ENCODE results near the gene MICALL1.

Gene MICALL1

DNA sequence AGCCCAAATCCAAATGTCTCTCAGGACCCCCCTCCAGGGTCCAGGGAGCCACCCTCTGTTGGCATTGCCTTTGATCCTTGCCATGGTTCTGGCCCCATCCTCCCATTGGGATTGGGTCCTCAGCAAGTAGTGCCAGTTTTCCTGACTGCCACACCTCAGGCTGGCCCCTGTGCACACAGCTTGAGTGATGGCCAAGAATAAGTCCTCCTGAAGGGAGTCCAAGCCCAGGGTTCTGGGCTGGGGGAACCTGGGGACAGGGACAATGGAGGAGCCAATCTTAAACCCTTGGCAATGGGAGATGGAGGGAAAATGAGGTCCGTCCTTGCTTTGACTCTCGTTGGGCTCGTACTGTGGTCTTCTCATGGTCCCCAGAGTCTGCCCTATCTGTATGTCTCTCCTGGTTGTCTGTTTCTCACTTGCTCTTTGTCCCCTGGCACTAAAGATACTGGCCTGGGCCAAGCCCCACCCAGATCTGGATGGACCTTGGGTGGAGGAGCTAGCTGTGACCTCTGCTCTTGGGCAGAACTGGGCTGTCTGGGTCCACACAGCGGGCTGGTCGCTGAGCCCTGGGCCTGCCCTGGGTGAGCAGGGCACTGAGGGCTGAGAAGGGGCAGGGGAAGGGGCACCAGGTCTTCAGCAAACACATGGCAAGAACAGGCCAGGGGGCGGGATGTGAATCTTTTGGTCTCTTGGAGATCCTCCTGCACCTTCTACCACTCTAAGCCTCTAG lies 75.3 kb downstream of the MICALL1 start:
- H3K27me3 ChIP-seq (ENCODE audit: low read depth, low read length) = no peaks in the 10 kb centered on the region
- peak overlapping the region; percentile 8 for H3K27ac ChIP-seq (ENCODE audit: low read length)
- peak overlapping the region in 1 of 2 donors; percentile 34 for H3K4me3 ChIP-seq (ENCODE audit: low read depth in 1 of 2, low read length in 2 of 2)
- H3K4me1 ChIP-seq (ENCODE audit: control insufficient read depth in 1 of 2, insufficient read depth in 2 of 2, low read length in 2 of 2) = no peaks in the 10 kb centered on the region
- H3K36me3 ChIP-seq (ENCODE audit: control insufficient read depth in 1 of 2, insufficient read depth in 2 of 2, low read length in 2 of 2) = peaks cover 0 to 19% of the 10 kb centered on the region in 2 donors
- no peaks in the 10 kb centered on the region for H3K9me3 ChIP-seq (ENCODE audit: control insufficient read depth in 1 of 2, low read length in 2 of 2)

DNA sequence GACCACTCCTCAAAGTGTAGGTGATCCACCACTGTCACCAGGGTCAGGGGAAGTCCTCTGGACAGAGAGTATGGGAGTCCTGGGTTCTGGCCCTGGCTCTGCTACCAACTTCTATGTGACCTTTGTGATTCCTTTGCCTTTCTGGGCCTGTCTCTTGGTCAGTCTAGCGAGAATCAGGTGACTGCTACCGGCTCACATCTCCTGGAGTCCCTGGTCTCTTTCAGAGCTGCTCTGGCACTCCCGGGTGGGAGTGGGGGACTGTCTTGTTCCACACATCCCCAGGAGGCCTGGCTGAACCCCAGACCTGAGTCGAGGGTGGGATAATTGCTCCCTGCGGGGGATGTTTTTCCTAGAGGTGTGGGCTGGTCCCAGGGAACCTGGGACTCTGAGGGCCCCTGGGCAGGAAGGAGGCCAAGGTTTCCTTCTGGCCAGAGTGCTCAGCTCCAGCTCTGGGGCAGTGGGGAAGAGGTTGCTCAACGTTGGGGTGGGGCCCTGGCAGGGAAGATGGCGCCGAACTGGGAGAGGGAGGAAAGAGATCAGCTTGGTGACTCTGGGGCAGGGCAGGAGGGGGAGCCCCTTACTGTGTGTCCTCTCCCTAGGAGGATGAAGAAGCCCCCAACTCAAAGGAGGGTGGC lies 76.2 kb downstream of the MICALL1 start:
- H3K9me3 ChIP-seq (ENCODE audit: control insufficient read depth in 1 of 2, low read length in 2 of 2) = no peaks in the 10 kb centered on the region
- H3K4me1 ChIP-seq (ENCODE audit: control insufficient read depth in 1 of 2, insufficient read depth in 2 of 2, low read length in 2 of 2) = no peaks in the 10 kb centered on the region
- peak overlapping the region in 1 of 2 donors; percentile 34 for H3K4me3 ChIP-seq (ENCODE audit: low read depth in 1 of 2, low read length in 2 of 2)
- H3K36me3 ChIP-seq (ENCODE audit: control insufficient read depth in 1 of 2, insufficient read depth in 2 of 2, low read length in 2 of 2) = peaks cover 0 to 14% of the 10 kb centered on the region in 2 donors
- H3K27me3 ChIP-seq (ENCODE audit: low read depth, low read length) = no peaks in the 10 kb centered on the region
- H3K27ac ChIP-seq (ENCODE audit: low read length) = peak overlapping the region; percentile 16

DNA sequence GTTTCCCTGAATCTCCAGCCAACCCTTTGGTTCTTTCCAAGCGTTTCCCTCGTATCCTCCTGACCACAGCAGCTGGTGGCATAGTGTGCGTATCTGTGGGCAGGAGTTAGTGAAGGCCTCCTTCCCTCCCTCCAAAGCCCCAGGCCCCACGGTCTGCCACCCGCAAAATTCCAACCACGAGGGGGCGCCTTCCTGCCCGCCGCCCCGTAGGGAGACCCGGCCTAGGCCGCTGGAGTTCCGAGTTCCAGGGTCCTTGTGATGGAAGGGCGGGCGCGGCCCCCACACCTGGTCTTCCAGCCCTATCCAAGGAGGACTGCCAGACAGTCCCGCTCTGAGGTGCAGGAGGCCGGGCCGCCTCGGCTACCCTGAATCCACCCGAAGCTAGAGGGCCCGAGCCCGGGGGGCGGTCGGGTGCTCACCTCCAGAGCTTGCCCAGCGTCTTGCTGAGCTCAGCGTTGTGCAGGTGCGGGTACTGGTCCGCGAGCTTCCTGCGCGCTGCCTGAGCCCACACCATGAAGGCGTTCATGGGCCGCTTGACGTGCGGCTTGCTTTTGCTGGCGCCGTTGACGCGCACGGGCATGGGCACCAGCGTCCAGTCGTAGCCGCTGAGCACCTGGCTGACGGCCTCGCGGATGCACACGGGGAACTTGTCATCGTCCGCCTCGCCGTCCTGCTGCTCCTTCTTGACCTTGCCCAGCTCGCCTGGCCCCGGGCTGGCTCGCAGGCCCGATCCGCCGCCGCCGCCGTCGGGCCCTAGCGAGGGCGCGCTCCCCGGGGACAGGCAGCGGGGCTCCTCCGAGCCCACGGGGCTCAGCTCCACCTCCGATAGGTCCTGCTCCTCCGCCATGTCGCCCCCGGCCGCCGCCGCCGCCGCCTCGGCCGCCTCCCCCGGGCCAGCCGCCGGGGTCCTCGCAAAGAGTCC lies 77.1 kb downstream of the MICALL1 start:
- Histone ChIP-seq H3K36me3 (ENCODE audit: control insufficient read depth in 1 of 2, insufficient read depth in 2 of 2, low read length in 2 of 2) (peaks cover 0 to 7% of the 10 kb centered on the region in 2 donors), H3K4me3 (ENCODE audit: low read depth in 1 of 2, low read length in 2 of 2) (peak overlapping the region in 1 of 2 donors; percentile 34), H3K4me1 (ENCODE audit: control insufficient read depth in 1 of 2, insufficient read depth in 2 of 2, low read length in 2 of 2) (no peaks in the 10 kb centered on the region), H3K9me3 (ENCODE audit: control insufficient read depth in 1 of 2, low read length in 2 of 2) (no peaks in the 10 kb centered on the region), H3K27ac (ENCODE audit: low read length) (peak overlapping the region; percentile 16), H3K27me3 (ENCODE audit: low read depth, low read length) (no peaks in the 10 kb centered on the region)

DNA sequence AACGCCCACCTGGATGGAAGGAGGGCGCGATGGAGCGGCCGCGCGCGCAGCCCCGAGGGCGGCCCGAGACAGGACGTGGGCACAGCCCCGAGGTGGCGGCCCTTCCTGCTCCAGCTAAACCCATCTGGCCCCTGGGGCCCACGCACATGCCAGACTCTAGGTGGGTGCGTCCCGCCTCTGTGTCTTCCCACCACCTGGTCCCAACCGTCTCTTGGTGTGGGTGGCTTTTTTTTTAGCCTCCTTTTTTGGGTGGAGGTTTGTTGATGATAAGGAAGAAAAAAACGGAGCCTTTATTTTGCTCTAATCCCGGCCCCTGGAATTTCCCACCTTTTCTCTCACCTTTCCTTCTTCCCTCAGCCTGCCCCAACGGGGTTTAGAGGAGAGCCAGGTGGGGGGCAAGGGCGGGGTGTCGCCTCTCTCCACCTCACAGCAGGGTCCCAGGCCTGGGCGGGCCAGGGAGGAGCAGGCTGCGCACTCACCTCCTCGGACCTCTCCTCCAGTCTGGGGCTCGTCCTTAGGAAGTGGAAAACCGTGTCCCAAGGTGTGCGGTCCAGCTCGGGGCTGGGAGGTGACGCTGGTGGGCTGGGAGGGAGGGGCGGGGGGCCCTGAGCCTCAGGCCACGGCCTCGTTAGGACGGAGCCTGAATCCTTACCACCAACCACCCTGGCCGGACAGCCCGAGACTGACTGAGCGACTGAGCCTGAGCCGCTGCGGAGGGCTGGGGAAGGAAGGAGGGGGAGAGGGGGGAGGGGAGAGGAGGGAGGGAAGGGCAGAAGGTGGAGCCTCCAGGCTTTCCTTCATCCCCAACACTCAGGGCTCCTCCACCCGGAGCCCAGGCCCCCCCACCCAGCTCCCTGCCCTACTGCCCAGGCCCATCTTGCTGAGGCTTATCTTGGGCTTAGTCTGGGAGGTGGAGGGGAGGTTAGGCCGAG lies 78.0 kb downstream of the MICALL1 start, which contains the start of gene SOX10:
Gene SOX10 (minus strand): TSS at position 696 of the 932 bp plus-strand sequence. CDS start 771 bp downstream, outside the sequence.
- no peaks in the 10 kb centered on the region for H3K27me3 ChIP-seq (ENCODE audit: low read depth, low read length)
- H3K4me3 ChIP-seq (ENCODE audit: low read depth in 1 of 2, low read length in 2 of 2) = peak within 1 kb of the TSS in 1 of 2 donors; percentile 34
- H3K36me3 ChIP-seq (ENCODE audit: control insufficient read depth in 1 of 2, insufficient read depth in 2 of 2, low read length in 2 of 2) = peaks cover 0 to 6% of the 10 kb centered on the region in 2 donors
- no peak within 1 kb of the TSS for H3K27ac ChIP-seq (ENCODE audit: low read length)
- H3K4me1 ChIP-seq (ENCODE audit: control insufficient read depth in 1 of 2, insufficient read depth in 2 of 2, low read length in 2 of 2) = no peaks in the 10 kb centered on the region
- no peaks in the 10 kb centered on the region for H3K9me3 ChIP-seq (ENCODE audit: control insufficient read depth in 1 of 2, low read length in 2 of 2)

DNA sequence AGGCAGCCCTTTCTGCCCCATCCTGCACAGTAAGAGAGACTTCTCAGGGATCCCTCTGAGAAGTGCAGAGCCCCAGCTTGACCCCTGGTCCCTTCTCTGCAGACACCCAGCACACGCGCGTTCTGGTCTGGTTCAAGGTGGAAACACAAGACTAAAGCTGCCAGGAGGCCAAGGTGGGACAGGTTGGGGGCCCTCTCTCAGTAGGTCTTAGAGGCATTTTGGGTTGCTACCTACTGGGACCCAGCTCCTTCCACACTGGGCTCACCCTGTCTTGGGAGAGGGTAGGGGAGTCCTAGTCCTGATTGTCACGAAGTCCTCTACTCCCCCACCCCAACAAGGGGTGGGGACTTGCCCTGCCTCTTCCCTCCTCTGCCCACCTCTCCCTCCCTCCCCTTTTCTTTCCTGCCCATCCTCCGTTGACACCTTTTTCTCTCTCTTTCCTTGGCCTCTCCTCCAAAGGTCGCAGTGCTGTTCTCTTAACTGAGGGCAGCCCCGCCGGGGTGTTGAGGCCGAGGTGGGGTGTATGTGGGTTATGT lies 79.0 kb downstream of the MICALL1 start:
- Histone ChIP-seq H3K4me3 (ENCODE audit: low read depth in 1 of 2, low read length in 2 of 2) (no peak overlapping the region), H3K36me3 (ENCODE audit: control insufficient read depth in 1 of 2, insufficient read depth in 2 of 2, low read length in 2 of 2) (peaks cover 0 to 6% of the 10 kb centered on the region in 2 donors), H3K27ac (ENCODE audit: low read length) (no peak overlapping the region), H3K9me3 (ENCODE audit: control insufficient read depth in 1 of 2, low read length in 2 of 2) (no peaks in the 10 kb centered on the region), H3K4me1 (ENCODE audit: control insufficient read depth in 1 of 2, insufficient read depth in 2 of 2, low read length in 2 of 2) (no peaks in the 10 kb centered on the region), H3K27me3 (ENCODE audit: low read depth, low read length) (no peaks in the 10 kb centered on the region)

DNA sequence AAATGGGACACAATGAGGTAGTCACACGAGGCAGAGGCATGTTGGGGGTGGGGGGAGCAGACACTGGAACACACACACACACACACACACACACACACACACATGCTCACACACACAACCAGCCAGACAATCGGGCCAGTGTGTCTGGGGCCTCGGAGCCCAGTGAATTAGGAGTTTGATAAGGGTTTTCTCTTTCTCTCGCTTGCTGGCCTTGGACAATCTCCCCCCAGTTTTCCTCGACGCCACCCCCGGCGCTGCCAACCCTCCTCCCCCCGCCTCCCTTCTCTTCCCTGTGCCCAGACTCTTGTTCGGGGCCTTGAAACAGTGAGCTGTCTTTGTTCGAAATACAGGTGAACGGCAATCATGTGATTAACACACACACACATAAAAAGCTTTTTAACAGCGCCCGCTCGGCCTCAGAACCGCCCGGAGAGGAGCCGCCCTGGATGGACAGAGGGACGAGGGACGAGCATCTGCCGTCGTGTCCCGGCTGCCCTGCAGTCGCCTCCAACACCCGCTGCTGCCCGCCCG lies 79.7 kb downstream of the MICALL1 start:
- Histone ChIP-seq H3K4me1 (ENCODE audit: control insufficient read depth in 1 of 2, insufficient read depth in 2 of 2, low read length in 2 of 2) (no peaks in the 10 kb centered on the region), H3K4me3 (ENCODE audit: low read depth in 1 of 2, low read length in 2 of 2) (no peak overlapping the region), H3K9me3 (ENCODE audit: control insufficient read depth in 1 of 2, low read length in 2 of 2) (no peaks in the 10 kb centered on the region), H3K27ac (ENCODE audit: low read length) (no peak overlapping the region), H3K36me3 (ENCODE audit: control insufficient read depth in 1 of 2, insufficient read depth in 2 of 2, low read length in 2 of 2) (peaks cover 0 to 6% of the 10 kb centered on the region in 2 donors), H3K27me3 (ENCODE audit: low read depth, low read length) (no peaks in the 10 kb centered on the region)

DNA sequence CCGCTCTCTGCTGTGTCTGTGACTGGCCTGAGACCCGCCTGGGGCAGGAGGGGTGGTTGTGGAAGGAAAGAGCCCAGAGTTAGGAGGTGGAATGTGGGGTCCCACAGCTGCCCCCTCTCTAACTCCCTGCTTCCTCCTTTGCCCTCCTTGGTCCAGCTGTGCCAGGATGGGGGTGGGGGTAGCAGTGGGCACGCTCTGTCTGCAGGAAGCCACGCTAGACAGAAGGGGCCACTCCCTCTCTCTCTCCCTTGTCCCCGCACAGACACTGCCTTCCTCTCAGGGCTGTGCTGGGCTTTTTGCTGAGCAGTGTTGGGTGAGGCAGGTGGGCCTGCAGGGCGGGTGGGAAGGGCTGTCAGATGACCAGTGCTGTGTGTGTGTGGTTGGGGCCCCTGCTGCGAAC lies 80.3 kb downstream of the MICALL1 start:
- Histone ChIP-seq H3K4me3 (ENCODE audit: low read depth in 1 of 2, low read length in 2 of 2) (no peak overlapping the region), H3K9me3 (ENCODE audit: control insufficient read depth in 1 of 2, low read length in 2 of 2) (no peaks in the 10 kb centered on the region), H3K4me1 (ENCODE audit: control insufficient read depth in 1 of 2, insufficient read depth in 2 of 2, low read length in 2 of 2) (no peaks in the 10 kb centered on the region), H3K36me3 (ENCODE audit: control insufficient read depth in 1 of 2, insufficient read depth in 2 of 2, low read length in 2 of 2) (peaks cover 0 to 6% of the 10 kb centered on the region in 2 donors), H3K27me3 (ENCODE audit: low read depth, low read length) (no peaks in the 10 kb centered on the region), H3K27ac (ENCODE audit: low read length) (no peak overlapping the region)

DNA sequence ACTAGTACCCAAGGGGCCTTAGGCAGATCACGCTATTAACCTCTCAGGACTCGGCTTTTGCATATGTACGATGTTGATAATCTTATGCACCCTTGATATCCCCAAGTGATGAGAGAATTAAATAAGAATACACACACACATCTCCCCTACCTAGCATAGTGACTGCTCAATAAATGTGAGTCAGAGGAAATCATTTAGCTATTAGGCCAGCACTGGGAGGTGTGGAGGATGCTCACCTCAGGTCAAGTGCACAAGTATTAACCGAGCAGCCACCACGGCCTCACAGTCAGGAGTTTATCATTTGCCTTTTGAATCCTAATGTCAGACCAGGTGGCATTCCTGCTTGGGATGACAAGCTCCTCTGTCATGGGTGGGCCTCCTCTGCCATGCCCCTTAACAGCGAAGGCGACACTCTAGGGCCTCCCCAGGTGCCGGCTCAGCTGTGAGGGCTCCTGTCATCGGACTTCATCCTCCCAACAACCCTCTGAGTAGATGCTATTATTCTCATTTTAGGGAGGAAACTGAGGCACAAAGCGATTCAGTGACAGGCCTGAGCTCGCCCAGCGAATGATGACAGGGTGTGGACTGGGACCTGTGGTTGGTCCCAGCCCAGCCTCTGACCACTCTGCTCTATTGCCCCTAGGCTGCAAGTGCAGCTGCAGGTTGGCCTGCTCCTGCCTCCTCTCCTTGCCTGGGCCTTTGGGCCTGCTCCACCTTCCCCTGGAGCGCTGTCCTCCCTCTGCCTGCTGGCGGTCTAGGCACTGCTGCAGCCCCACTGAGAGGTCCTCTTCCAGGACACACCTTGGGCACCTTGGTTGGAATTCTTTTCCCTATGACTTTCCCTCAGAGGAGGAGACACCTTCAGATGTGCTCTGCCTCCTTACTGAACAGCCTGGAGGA lies 83.3 kb downstream of the MICALL1 start:
- Histone ChIP-seq H3K4me3 (ENCODE audit: low read depth in 1 of 2, low read length in 2 of 2) (no peak overlapping the region), H3K4me1 (ENCODE audit: control insufficient read depth in 1 of 2, insufficient read depth in 2 of 2, low read length in 2 of 2) (no peaks in the 10 kb centered on the region), H3K27ac (ENCODE audit: low read length) (no peak overlapping the region), H3K27me3 (ENCODE audit: low read depth, low read length) (no peaks in the 10 kb centered on the region), H3K9me3 (ENCODE audit: control insufficient read depth in 1 of 2, low read length in 2 of 2) (no peaks in the 10 kb centered on the region), H3K36me3 (ENCODE audit: control insufficient read depth in 1 of 2, insufficient read depth in 2 of 2, low read length in 2 of 2) (peaks cover 0 to 6% of the 10 kb centered on the region in 2 donors)

DNA sequence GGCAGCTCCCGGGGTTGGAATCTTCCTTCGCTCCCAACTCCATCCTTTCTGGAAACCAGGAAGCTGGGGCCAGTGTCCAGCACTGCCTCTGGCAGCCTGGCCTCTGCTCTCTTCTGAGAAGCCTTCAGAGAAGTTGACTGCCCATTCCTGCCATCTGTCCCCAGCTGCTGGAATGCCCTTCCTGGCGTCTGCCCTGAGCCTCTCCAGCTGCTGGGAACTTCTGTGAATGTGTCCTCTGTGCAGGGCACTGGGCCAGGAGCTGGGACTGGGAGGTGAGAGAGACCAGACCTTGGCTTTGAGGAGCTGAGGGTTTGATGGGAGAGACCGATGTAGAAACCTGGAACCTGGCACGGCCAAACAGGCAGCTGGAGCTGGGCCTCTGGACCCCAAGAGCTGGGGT lies 84.2 kb downstream of the MICALL1 start:
- no peak overlapping the region for H3K27ac ChIP-seq (ENCODE audit: low read length)
- H3K36me3 ChIP-seq (ENCODE audit: control insufficient read depth in 1 of 2, insufficient read depth in 2 of 2, low read length in 2 of 2) = peaks cover 0 to 6% of the 10 kb centered on the region in 2 donors
- H3K4me3 ChIP-seq (ENCODE audit: low read depth in 1 of 2, low read length in 2 of 2) = no peak overlapping the region
- H3K27me3 ChIP-seq (ENCODE audit: low read depth, low read length) = no peaks in the 10 kb centered on the region
- no peaks in the 10 kb centered on the region for H3K4me1 ChIP-seq (ENCODE audit: control insufficient read depth in 1 of 2, insufficient read depth in 2 of 2, low read length in 2 of 2)
- no peaks in the 10 kb centered on the region for H3K9me3 ChIP-seq (ENCODE audit: control insufficient read depth in 1 of 2, low read length in 2 of 2)

Data from muscle layer of duodenum (tissue), 2 donors.